HCT116 (cell line): ENCODE measurements around the gene SPSB2. TPM values are rescaled to one million over a fixed set of nuclear protein-coding genes. Genes with fewer than 3 reads are reported as not detected.

ENCODE experiments used
- ATAC-seq: fragments of 200-7000 bp; cut with Tn5 transposase; 2 replicates; pipeline ENCODE4 v1.9.1; 2020; ENCODE audit warnings: mild to moderate bottlenecking, moderate library complexity
- BruUV-seq: library from RNA; stranded (reverse); fragments of 400-500 nt; replicated peaks from 2 replicates; lab custom pipeline; 2021; lab: Mats Ljungman, UMichigan
- CTCF ChIA-PET: fragments of 300-600 bp; sonication (Branson Sonifier 250); formaldehyde crosslinking; loops from one replicate; lab custom pipeline; 2021; ENCODE audit warnings: antibody characterized with exemption; lab: Charles Lee
- POLR2A ChIA-PET: fragments of 300-600, 350-600 bp; sonication (Branson Sonifier 250); formaldehyde crosslinking; loops from one replicate; lab custom pipeline; 2021; ENCODE audit warnings: antibody characterized with exemption; lab: Charles Lee
- RAD21 ChIA-PET, 2 experiments: fragments of 300-600 bp; sonication (Branson Sonifier 250); formaldehyde crosslinking; loops; one replicate each; lab custom pipeline; 2023; ENCODE audit warnings: low total read pairs in 2 of 2; ENCODE audit not compliant: uncharacterized antibody in 2 of 2, unreplicated experiment in 2 of 2, low non-redundant PET in 1 of 2; lab: Charles Lee
- DNase-seq: peaks from one replicate; pipeline ENCODE4 v3.0.0-alpha.2; 2010; ENCODE audit warnings: low read depth, low spot score
- H2AFZ ChIP-seq: fragments of 200-600 bp; shearing (Covaris generic), sonication (generic); 2 replicates; pipeline ENCODE4 v1.6.1; 2017; ENCODE audit warnings: low read depth, mixed run types, mixed read lengths, antibody characterized with exemption, low read length; ENCODE audit not compliant: poor library complexity, severe bottlenecking
- H3K27ac ChIP-seq: 2 replicates; pipeline ENCODE4 v1.5.1; 2012; ENCODE audit warnings: low read depth, low read length
- H3K27me3 ChIP-seq: fragments of 200-600 bp; sonication (generic); 2 replicates; pipeline ENCODE4 v1.6.1; 2016; ENCODE audit warnings: mixed run types, low read length, mixed read lengths; ENCODE audit not compliant: insufficient read depth
- H3K36me3 ChIP-seq, 2 experiments: fragments of 200-500 bp in 1 of 2; fragments of 200-600 bp in 1 of 2; sonication (Bioruptor generic) in 1 of 2; sonication (generic) in 1 of 2; 2 replicates each; pipeline versions ENCODE4 v1.5.1 to v1.6.1; 2014 to 2016; ENCODE audit warnings: low read length in 2 of 2, inconsistent platforms in 1 of 2, mixed read lengths in 1 of 2, mixed run types in 1 of 2; ENCODE audit not compliant: insufficient read depth in 2 of 2, control insufficient read depth in 1 of 2
- H3K4me1 ChIP-seq, 2 experiments: fragments of 200-600 bp in 1 of 2; sonication (generic) in 1 of 2; 2 replicates each; pipeline versions ENCODE4 v1.5.1 to v1.6.1; 2012 to 2017; ENCODE audit warnings: low read length in 2 of 2, inconsistent platforms in 1 of 2, mild to moderate bottlenecking in 1 of 2, mixed read lengths in 1 of 2, mixed run types in 1 of 2, moderate library complexity in 1 of 2; ENCODE audit not compliant: insufficient read depth in 2 of 2, control insufficient read depth in 1 of 2
- H3K4me2 ChIP-seq: fragments of 200-600 bp; sonication (generic); 2 replicates; pipeline ENCODE4 v1.6.1; 2017; ENCODE audit warnings: mixed run types, low read length, mixed read lengths
- H3K4me3 ChIP-seq, 2 experiments: fragments of 200-600 bp in 1 of 2; sonication (generic) in 1 of 2; replicated peaks in 1 of 2; 2 replicates each; pipeline ENCODE4 v1.5.1; 2011 to 2016; ENCODE audit warnings: low read length in 2 of 2, control low read depth in 1 of 2, low read depth in 1 of 2, mild to moderate bottlenecking in 1 of 2, mixed read lengths in 1 of 2, mixed run types in 1 of 2
- H3K79me2 ChIP-seq: fragments of 200-600 bp; sonication (generic); 2 replicates; pipeline ENCODE4 v1.6.1; 2017; ENCODE audit warnings: mild to moderate bottlenecking, mixed run types, low read length, moderate library complexity, mixed read lengths; ENCODE audit not compliant: insufficient read depth
- H3K9ac ChIP-seq: fragments of 200-600 bp; sonication (generic); 2 replicates; pipeline ENCODE4 v1.6.1; 2016; ENCODE audit warnings: low read length, mixed read lengths
- H3K9me2 ChIP-seq: fragments of 200-600 bp; sonication (generic), shearing (Covaris generic); 2 replicates; pipeline ENCODE4 v1.6.1; 2017; ENCODE audit warnings: mixed run types, mild to moderate bottlenecking, moderate library complexity; ENCODE audit not compliant: insufficient read depth
- H3K9me3 ChIP-seq, 2 experiments: fragments of 200-500 bp in 1 of 2; fragments of 200-600 bp in 1 of 2; sonication (Bioruptor generic) in 1 of 2; sonication (generic) in 1 of 2; 2 replicates each; pipeline ENCODE4 v1.6.1; 2014 to 2017; ENCODE audit warnings: low read length in 2 of 2, mixed read lengths in 2 of 2, inconsistent platforms in 1 of 2, low read depth in 1 of 2, mild to moderate bottlenecking in 1 of 2, mixed run types in 1 of 2, moderate library complexity in 1 of 2; ENCODE audit not compliant: control insufficient read depth in 1 of 2, insufficient read depth in 1 of 2
- H4K20me1 ChIP-seq: fragments of 200-600 bp; sonication (generic), shearing (Covaris generic); 2 replicates; pipeline ENCODE4 v1.6.1; 2017; ENCODE audit warnings: mixed run types, mild to moderate bottlenecking, moderate library complexity; ENCODE audit not compliant: insufficient read depth
- CBX3 ChIP-seq: IDR thresholded peaks from 2 replicates; pipeline ENCODE4 v1.6.1; 2012; ENCODE audit warnings: low read depth
- CEBPB ChIP-seq: IDR thresholded peaks from 2 replicates; pipeline ENCODE4 v1.6.1; 2012; ENCODE audit warnings: low read depth
- CTCF ChIP-seq, 3 experiments: fragments of 200-600 bp in 1 of 3; sonication (generic) in 1 of 3; IDR thresholded peaks in 2 of 3; conservative IDR thresholded peaks in 1 of 3; 2 replicates each; pipeline ENCODE4 v1.5.1; 2012 to 2017; ENCODE audit warnings: low read depth in 2 of 3, low read length in 2 of 3, antibody characterized with exemption in 1 of 3, borderline replicate concordance in 1 of 3, control low read depth in 1 of 3, mild to moderate bottlenecking in 1 of 3, mixed read lengths in 1 of 3, mixed run types in 1 of 3, moderate library complexity in 1 of 3; ENCODE audit not compliant: insufficient read depth in 1 of 3
- ELF1 ChIP-seq: IDR thresholded peaks from 2 replicates; pipeline ENCODE4 v1.6.1; 2012; ENCODE audit warnings: low read depth, borderline replicate concordance
- EZH2 ChIP-seq: fragments of 200-600 bp; sonication (generic); IDR thresholded peaks from 2 replicates; pipeline ENCODE4 v1.6.1; 2017; ENCODE audit warnings: antibody characterized with exemption, mixed run types
- EZH2phosphoT487 ChIP-seq: fragments of 200-600 bp; IDR thresholded peaks from 2 replicates; pipeline ENCODE4 v1.6.1; 2018; ENCODE audit warnings: antibody characterized with exemption, borderline replicate concordance
- POLR2A ChIP-seq: IDR thresholded peaks from 2 replicates; pipeline ENCODE4 v1.7.0; 2011; ENCODE audit warnings: borderline replicate concordance; ENCODE audit not compliant: insufficient read depth, insufficient read length; ENCODE audit errors: extremely low read depth
- POLR2AphosphoS5 ChIP-seq: IDR thresholded peaks from 2 replicates; pipeline ENCODE4 v1.6.1; 2011; ENCODE audit warnings: mild to moderate bottlenecking, low read depth, low read length, moderate library complexity
- RAD21 ChIP-seq: IDR thresholded peaks from 2 replicates; pipeline ENCODE4 v1.6.1; 2012; ENCODE audit warnings: low read depth, mild to moderate bottlenecking
- SIN3A ChIP-seq: IDR thresholded peaks from 2 replicates; pipeline ENCODE4 v1.6.1; 2012; ENCODE audit warnings: low read depth
- SP1 ChIP-seq: IDR thresholded peaks from 2 replicates; pipeline ENCODE4 v1.6.1; 2012; ENCODE audit warnings: low read depth
- TCF7L2 ChIP-seq: IDR thresholded peaks from 2 replicates; pipeline ENCODE4 v1.7.0; 2011; ENCODE audit warnings: borderline replicate concordance, inconsistent platforms; ENCODE audit not compliant: insufficient read depth, insufficient read length; ENCODE audit errors: extremely low read depth
- YY1 ChIP-seq: IDR thresholded peaks from 2 replicates; pipeline ENCODE4 v1.6.1; 2011; ENCODE audit warnings: low read length, low read depth, moderate library complexity, mild to moderate bottlenecking; ENCODE audit not compliant: insufficient replicate concordance; ENCODE audit errors: extremely low read depth
- ZFX ChIP-seq: fragments of 450-650 bp; IDR thresholded peaks from 2 replicates; pipeline ENCODE4 v1.6.1; 2017
- ZNF274 ChIP-seq: fragments of 200-500 bp; sonication (Bioruptor generic); IDR thresholded peaks from 2 replicates; pipeline ENCODE4 v1.6.1; 2014; ENCODE audit warnings: mild to moderate bottlenecking, low read depth, low read length, inconsistent platforms
- intact Hi-C: fragments of 100-400 bp; cut with micrococcal nuclease; formaldehyde crosslinking; loops from 2 replicates; pipeline ENCODE4 v1.10.0; 2022
- total RNA-seq: library from RNA; stranded (reverse); gene quantifications from one replicate; pipeline ENCODE4 v1.2.1, GENCODE V29; 2021; ENCODE audit not compliant: unreplicated experiment
- TF ChIP-seq, protein P1 (sequence below): IDR thresholded peaks from 2 replicates; pipeline ENCODE4 v1.6.1; 2012
- TF ChIP-seq, protein P2 (sequence below): IDR thresholded peaks from 2 replicates; pipeline ENCODE4 v1.6.1; 2011; ENCODE audit warnings: mild to moderate bottlenecking, low read length, moderate library complexity; ENCODE audit not compliant: insufficient replicate concordance; ENCODE audit errors: extremely low read depth
- TF ChIP-seq, protein P3 (sequence below): IDR thresholded peaks from 2 replicates; pipeline ENCODE4 v1.6.1; 2012; ENCODE audit warnings: low read depth
- TF ChIP-seq, protein P4 (sequence below): IDR thresholded peaks from 2 replicates; pipeline ENCODE4 v1.6.1; 2012

SPSB2 gene
- total RNA-seq, 1 experiment from 2014 or later: 10.0 TPM

DNA sequence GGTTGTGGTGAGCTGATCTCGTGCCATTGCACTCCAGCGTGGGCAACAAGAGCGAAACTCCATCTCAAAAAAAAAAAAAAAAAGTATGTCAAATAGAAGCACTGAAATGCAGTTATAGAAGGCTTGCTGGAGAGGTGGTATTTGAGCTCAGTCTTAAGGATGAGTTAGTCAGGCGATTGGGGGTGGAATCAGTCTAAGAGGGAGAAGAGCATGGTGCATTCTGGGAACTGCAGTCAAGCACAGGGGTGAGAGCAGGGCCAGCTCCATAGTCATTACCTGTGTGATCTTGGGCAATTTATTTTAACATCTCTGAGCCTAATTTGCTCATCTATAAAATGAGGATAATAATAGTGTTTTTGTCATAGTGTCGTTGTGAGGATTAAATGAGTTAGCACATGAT, 38.2 kb downstream of the SPSB2 start:
- Histone ChIP-seq H3K9me3 (no peaks in the 10 kb centered on the region), H3K9ac (no peak overlapping the region), H3K79me2 (peaks cover 4% of the 10 kb centered on the region), H2AFZ (no peak overlapping the region), H3K4me1 (peaks cover 4 to 18% of the 10 kb centered on the region in 2 experiments), H4K20me1 (no peaks in the 10 kb centered on the region), H3K4me3 (no peak overlapping the region), H3K4me2 (no peak overlapping the region), H3K27me3 (no peaks in the 10 kb centered on the region), H3K27ac (no peak overlapping the region), H3K36me3 (peaks cover 16 to 33% of the 10 kb centered on the region in 2 experiments; a peak in 3 of 4 replicates), H3K9me2 (no peaks in the 10 kb centered on the region)
- POLR2A ChIA-PET: interaction anchor here (1.0 to 4.3 kb wide), 4 partner anchors 14 to 81 kb away, joined by 3 to 17 read pairs (median 4); partner anchors contain the start of genes CDCA3, MLF2, PTMS and USP5
- CTCF ChIA-PET: interaction anchor here (0.7 to 5.5 kb wide), 11 partner anchors 9 to 145 kb away, joined by 3 to 38 read pairs (median 3); partner anchors contain the start of genes CDCA3, GPR162, MLF2 and PTMS
- intact Hi-C loops: no loop called here
- DNase-seq: no peak
- no peak for ATAC-seq
- no TSS peak for BruUV-seq
- RAD21 ChIA-PET: no interaction called here
- no peak for TF ChIP-seq CBX3
- TF ChIP-seq ELF1: no peak
- TF ChIP-seq ZNF274: no peak
- TF ChIP-seq, protein P1, sequence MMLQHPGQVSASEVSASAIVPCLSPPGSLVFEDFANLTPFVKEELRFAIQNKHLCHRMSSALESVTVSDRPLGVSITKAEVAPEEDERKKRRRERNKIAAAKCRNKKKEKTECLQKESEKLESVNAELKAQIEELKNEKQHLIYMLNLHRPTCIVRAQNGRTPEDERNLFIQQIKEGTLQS: no peak
- TF ChIP-seq, protein P2, sequence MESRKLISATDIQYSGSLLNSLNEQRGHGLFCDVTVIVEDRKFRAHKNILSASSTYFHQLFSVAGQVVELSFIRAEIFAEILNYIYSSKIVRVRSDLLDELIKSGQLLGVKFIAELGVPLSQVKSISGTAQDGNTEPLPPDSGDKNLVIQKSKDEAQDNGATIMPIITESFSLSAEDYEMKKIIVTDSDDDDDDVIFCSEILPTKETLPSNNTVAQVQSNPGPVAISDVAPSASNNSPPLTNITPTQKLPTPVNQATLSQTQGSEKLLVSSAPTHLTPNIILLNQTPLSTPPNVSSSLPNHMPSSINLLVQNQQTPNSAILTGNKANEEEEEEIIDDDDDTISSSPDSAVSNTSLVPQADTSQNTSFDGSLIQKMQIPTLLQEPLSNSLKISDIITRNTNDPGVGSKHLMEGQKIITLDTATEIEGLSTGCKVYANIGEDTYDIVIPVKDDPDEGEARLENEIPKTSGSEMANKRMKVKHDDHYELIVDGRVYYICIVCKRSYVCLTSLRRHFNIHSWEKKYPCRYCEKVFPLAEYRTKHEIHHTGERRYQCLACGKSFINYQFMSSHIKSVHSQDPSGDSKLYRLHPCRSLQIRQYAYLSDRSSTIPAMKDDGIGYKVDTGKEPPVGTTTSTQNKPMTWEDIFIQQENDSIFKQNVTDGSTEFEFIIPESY: no peak
- TF ChIP-seq YY1: no peak
- TF ChIP-seq, protein P3, sequence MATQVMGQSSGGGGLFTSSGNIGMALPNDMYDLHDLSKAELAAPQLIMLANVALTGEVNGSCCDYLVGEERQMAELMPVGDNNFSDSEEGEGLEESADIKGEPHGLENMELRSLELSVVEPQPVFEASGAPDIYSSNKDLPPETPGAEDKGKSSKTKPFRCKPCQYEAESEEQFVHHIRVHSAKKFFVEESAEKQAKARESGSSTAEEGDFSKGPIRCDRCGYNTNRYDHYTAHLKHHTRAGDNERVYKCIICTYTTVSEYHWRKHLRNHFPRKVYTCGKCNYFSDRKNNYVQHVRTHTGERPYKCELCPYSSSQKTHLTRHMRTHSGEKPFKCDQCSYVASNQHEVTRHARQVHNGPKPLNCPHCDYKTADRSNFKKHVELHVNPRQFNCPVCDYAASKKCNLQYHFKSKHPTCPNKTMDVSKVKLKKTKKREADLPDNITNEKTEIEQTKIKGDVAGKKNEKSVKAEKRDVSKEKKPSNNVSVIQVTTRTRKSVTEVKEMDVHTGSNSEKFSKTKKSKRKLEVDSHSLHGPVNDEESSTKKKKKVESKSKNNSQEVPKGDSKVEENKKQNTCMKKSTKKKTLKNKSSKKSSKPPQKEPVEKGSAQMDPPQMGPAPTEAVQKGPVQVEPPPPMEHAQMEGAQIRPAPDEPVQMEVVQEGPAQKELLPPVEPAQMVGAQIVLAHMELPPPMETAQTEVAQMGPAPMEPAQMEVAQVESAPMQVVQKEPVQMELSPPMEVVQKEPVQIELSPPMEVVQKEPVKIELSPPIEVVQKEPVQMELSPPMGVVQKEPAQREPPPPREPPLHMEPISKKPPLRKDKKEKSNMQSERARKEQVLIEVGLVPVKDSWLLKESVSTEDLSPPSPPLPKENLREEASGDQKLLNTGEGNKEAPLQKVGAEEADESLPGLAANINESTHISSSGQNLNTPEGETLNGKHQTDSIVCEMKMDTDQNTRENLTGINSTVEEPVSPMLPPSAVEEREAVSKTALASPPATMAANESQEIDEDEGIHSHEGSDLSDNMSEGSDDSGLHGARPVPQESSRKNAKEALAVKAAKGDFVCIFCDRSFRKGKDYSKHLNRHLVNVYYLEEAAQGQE: no peak
- no peak for TF ChIP-seq SP1
- no peak for TF ChIP-seq CTCF (IDR thresholded peaks at IDR 0.05 in 2 of 3, conservative IDR thresholded peaks at IDR 0.05 in 1 of 3; ENCODE audit: borderline replicate concordance in 1 of 3, insufficient read depth in 1 of 3, low read depth in 2 of 3, low read length in 2 of 3)
- TF ChIP-seq, protein P4, sequence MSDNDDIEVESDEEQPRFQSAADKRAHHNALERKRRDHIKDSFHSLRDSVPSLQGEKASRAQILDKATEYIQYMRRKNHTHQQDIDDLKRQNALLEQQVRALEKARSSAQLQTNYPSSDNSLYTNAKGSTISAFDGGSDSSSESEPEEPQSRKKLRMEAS: no peak
- no peak for TF ChIP-seq POLR2A
- TF ChIP-seq ZFX: no peak
- TF ChIP-seq SIN3A: no peak
- no peak for TF ChIP-seq EZH2
- no peak for TF ChIP-seq TCF7L2
- TF ChIP-seq POLR2AphosphoS5: no peak
- no peak for TF ChIP-seq RAD21
- TF ChIP-seq CEBPB: no peak
- no peak for TF ChIP-seq EZH2phosphoT487
